ENCODE data around the gene SOBP.

The SOBP gene

DNA sequence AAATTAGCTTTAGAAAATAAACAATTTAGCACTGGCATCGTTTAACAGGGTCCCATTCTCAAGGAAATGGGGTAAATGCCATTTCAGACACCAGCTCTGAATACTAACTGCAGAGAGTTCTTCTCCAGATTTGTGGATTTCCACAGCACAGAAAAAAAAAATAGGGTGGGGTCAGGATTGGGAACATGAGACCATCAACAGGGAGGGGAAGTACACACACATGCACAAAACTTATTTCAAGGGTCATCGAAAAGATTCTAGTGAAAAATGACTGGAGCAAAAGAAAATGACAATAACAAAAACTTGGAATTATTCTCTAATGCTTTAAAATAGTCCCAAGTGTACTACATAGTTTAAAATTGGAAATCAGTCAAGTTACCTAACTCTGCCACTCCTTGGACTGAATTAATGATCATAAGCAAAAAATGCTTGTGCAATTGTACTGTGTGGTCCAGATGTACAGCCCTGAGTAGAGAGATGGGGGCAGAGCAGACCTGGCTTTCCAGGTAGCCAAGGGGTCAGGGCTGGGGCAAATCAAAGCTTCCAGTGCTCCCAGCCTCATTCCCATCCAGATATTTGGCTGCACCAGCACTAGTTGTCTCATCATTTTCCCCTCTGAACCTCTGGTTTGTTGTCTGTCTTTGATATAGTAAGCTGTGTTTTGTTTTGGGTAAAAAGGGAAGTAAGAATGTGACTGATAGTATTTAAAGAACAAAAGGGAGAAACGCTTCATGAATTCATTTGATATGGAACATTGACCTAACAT lies 152.4 kb downstream of the SOBP start:
- no peak for DNase-seq

DNA sequence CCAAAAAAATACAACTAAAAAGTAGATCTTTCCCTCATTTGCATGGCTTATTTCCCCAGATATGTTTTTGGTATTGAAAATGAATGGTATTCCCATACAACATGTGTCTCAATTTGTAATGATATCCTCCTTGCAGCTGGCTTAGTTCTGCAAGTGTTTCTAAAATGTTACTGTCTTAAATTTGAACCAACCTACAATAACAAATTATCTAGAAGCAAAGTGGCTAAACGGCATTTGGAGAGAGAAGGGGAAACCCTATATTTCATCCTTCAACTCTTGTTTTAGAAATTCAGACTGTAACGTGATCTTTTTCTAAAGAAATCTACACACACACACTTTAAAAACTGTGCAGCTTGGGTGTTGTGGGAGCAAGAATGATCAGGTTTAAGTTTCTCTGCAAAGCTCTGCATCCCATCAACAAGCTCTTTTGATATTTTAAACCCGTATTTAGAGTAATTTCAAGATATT lies 153.0 kb downstream of the SOBP start:
- DNase-seq: no peak

DNA sequence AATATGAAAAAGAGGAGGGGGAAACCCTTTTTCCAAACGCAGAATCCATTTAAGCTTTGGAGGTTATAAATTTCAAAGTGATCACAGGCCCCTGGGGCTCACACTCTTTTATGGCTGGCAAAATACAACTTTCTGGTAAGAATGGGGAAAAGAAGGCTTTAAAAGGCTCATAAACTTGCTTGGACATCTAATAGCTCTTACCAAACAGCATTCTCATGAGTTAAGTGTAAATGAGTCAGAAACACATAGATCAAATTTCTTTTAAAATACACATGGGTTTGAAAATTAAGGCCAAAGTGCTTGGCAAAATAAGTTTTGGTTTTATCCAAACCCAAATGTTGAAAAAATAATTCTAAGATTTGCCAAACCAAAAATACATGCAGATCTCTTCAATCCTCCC lies 154.6 kb downstream of the SOBP start:
- DNase-seq: no peak

DNA sequence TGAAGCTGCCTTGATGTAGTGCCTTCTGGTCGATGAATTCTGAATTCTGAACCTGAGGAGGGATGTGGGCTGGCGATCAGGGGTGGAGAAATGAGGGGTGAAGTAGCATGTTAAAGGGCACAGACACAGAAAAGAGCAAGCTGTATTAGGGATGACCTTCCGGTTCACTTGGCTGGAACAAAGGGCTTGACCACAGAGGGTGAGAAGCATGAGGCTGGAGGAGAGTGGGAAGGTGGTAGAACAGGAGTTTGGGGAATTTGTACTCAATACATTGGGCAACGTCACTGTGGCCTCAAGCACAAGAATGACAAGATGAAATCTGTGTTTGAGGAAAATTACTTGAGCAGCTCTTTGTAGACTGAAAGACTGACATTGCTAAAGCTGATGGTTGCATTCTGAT lies 155.8 kb downstream of the SOBP start:
- no peak for DNase-seq

GRCh38 chr6:107646176-107646575 lies 156.3 kb downstream of the SOBP start:
- no peak for DNase-seq

DNA sequence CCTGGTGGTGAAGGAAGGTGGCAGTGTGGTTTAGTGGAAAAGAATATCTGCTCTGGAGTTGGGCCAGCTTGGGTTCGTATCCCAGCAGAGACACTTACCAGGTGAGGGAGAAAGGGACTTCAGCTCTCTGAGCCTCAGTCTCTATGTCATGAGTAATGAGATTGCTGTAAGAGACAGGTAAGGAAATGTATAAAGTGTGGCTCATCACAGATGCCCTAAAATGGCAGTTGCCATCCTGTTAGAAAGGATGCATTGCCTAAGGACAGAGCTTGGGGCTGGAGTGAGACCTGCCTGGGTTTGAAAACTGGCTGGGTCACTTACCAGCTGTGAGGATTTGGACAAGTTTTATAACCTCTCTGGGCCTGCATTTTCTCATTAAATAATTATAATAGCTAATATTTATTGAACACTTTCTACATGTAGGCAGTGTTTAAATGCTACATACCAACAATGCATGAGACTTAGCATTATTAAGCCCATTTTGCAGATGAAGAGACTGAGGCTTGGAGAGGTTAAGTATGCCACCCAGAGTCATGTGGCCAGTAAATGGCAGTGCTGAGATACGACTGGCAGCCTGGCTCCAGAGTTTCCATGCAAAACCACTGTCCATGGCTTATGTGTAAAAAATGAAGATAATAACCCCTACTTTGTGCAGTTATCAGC lies 157.0 kb downstream of the SOBP start:
- no peak for DNase-seq

DNA sequence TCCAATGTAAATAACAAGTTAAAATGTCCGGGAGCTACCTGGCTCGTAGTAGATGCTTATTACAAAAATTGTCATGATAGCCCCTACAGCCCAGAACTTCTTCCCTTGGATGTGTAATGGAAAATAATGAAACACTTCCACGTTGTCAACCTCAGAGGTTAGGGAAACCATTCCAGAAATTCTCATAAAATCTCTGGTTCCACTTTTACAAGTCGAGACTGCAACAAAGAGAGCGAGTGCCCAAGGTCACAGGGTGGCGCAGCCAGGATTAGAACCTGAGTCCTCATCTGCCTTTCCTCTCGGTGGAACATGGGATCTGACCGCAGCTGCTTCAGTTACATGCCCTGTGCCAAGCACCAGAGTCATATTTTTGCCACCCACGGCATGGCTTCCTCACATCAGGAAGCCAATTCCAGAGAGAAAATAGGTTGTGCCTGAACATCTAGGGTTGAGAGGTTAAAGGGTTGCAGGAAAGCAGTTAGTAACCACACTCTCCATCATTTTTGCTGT lies 157.6 kb downstream of the SOBP start:
- no peak for DNase-seq

DNA sequence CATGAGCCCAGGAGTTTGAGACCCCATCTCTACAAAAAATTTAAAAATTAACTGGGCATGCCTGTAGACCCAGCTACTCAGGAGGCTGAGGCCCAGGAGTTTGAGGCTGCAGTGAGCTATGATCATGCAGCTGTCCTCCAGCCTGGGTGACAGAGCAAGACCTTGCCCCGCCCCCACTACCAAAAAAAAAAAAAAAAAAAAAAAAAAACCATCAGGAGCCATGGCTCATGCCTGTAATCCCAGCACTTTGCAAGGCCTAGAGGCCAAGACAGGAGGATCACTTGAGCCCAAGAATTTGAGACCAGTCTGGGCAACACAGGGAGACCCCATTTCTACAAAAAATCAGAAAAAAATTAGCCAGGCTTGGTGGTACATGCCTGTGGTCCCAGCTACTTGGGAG lies 159.1 kb downstream of the SOBP start:
- DNase-seq: no peak

DNA sequence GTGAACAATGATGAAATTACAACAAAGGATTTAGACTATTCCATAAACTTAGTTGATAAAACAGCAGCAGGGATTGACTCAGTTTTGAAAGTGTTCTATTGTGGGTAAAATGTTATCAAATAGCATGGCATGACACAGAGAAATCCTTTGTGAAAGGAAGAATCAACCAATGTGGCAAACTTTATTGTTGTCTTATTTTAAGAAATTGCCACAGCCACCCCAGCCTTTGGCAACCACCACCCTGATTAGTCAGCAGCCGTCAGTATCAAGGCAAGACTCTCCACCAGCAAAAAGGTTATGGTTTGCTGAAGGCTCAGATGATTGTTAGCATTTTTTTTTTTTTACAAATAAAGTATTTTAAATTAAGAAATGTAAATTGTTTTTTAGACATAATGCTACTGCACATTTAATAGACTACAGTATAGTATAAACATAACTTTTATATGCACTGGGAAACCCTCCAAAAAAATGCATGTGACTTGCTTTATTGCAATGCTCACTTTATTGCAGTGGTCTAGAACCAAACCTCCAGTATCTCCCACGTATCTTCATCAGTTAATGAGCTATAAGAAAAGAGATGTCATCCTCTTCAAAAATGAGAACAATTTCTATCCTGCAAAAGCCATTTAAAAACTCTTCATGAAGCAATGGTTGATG lies 162.7 kb downstream of the SOBP start:
- no peak for DNase-seq

DNA sequence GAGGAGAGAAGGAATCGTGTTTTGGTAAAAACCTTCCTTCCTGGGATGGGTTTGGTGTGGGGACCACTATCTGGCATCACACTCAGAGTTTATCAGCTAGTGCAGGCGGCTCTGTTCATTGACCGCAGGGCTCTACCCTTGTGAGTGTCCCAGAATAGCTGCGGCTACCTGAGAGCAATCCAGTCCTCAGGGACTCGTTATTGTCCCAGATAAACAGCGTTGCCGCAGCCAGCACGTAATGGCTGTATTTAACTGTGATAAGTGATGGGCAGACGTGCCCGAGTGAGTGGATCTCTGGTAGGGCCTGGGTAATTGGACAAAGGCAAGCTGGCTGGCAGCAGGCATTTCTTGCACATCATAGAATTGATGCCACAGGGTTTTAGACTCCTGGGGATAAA lies 163.3 kb downstream of the SOBP start:
- DNase-seq: peak; percentile 82 to 95

- no peak for DNase-seq
These were observed 164.0 kb downstream of the SOBP start for GRCh38 chr6:107653861-107654394.

DNA sequence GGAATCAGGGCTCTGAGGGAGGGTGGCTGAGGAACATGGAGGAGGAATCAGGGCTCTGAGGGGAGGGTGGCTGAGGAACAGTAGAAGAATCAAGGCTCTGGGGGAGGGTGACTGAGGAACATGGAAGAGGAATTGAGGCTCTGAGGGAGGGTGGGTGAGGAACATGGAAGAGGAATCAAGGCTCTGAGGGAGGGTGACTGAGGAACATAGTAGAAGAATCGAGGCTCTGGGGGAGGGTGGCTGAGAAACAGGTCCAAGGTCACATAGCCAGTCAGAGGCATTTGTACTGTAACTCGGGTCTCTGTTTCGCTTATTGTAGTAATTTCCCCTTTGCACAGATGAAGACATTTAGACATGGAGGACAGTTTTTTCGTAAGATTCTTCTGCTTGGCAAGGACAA lies 164.8 kb downstream of the SOBP start:
- no peak for DNase-seq

GRCh38 chr6:107655245-107655644 lies 165.3 kb downstream of the SOBP start:
- peak in 1 of 2 experiments; percentile 30 for DNase-seq

DNA sequence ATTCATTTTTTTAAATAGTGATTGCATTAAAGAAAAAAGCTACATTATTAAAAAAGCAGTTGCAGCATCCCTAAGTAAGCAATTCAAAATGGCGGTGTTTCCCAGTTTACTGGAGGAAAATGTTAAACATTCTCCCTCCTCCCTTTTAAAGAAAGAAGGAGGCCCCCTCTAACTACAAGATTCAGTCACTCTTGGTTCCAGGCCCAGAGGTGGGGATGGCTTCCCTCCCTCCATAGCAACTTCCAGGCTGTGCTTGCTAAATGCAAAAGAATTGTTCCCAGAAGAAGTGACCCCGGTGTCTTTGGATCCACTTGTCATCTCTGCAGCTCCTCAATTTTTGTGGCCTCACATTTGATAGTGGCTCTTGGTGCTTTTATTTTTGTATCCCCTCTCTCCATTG lies 165.9 kb downstream of the SOBP start:
- no peak for DNase-seq

DNA sequence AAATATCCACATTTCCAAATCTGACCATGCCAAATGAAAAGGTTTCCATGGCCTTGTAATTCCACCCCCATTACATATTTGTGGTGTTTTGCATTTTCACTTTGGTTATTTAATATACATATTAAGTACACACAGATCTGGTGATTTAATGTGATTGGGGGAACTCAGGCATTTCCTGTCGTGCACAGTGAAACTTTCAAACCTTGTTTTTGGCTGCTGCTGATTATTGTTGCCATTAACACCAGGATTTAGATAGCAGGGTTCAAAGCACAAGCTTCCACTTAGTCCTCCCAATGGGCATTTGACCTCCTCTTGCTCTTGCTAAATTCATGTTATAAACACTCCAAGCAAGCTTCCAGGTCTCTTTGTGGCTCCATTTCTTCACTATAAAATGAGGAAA lies 166.5 kb downstream of the SOBP start:
- DNase-seq: no peak

GRCh38 chr6:107656883-107657282 lies 167.0 kb downstream of the SOBP start:
- DNase-seq: no peak

DNA sequence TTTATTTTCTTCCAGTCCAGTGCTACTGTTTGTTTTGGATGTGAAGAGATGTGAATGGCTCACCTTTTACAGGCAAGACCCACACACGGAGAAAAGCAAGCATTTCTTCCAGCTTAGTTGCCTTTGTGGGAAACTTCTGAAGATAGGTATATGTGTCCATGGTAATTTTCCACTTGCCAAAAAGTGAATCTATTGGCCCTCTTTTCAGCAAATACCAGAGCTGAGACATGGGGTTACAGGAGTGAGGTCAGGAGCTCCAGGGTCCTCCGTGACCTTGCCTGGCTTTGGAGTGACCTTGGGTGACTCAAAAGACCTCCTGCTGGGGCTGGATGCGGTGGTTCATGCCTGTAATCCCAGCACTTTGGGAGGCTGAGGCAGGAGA lies 167.4 kb downstream of the SOBP start:
- no peak for DNase-seq

DNA sequence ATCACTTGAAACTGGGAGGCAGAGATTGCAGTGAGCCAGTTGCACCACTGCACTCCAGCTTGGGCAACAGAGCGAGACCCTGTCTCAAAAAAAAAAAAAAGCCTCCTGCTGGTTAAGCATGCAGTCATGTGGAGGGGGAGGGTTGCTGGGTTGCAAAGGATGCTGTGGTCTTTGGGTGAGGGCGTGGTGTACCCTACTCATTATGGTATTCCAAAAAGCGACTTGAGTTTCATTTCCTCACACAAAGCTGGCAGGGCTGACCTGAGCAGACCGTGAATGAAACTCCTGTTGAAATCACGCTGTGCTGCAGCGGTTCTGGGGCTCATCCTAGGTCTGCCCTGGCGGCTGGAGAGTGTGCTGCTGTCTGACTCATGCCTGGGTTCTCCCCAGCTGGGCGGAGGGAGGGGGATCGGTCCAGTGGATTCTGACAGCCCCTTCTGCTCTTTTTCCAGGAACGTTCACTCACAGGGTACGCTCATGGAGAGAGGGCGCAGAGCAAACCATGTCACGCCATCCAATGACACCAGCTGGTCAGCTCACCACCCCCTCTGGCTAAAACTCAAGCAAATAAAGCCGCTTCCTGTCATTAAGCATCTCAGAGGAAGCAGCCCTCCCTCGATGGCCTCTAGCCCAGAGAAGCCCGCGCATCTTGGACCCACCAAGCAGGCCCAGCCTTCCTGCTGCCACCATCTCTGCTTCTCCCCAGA lies 168.0 kb downstream of the SOBP start:
- no peak for DNase-seq

DNA sequence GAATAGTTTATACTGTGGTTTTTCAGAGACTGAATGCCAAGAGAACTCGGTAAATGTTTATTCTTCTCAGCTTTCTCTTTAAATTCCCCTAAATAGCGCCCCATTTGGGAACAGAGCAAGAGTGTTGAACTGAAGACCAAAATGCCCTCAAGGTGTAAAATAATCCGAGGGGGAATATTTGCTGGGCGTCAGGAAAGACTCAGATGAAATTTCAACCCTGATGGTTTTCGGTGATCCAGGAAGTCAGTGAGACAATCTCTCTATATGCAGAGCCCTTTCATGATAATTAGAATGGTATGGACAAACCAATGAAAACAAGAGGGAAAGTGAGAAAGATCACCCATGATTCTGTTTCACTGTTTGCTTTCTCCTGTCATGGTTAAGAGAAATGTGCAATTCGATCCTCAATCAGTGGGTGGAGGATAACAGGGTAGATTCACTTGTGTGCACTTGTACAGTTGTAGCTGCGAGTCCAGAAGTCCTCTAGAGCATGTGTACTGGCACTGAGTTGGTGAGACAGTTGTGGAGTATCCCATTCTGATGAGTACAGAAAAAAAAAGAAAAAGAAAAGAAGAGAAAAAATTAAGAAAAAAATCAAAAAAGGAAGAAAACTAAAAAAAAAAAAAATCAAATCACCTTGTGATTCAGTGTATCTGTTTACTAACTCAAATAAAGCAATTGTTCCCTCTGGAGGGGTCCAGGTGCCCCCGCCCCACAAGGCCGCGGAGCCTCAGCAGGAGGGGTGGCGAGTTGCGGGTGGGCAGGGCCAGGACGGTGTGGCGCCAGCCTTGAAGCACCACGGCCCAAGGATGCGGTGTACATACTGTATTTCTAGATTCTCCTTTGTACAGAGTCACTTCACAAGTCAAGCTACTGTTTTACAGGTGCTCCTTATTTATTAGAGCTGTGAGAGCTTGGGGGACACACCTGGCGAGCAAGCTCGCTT lies 169.3 kb downstream of the SOBP start:
- DNase-seq: peak in 1 of 2 experiments; percentile 54

- no peak for DNase-seq
These were observed 170.9 kb downstream of the SOBP start for GRCh38 chr6:107660839-107661238.

DNA sequence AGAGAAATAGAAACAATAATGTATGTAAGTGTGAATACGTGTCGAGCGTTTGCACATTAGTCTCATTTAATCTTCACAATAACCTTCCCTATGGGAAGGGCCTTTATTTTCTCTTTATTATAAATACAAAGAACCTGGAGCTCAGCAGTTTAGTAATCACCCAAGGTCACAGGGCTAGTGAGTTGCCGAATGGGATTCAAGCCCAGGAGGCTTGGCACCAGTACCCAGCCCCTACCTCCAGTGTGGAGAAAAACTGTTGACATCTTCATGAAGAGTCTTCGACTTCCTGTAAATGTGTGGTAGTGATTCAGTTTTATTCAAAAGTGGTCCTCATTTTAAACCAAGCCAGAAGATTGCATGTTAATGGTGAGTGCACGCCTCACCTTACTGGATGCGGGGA lies 171.4 kb downstream of the SOBP start:
- DNase-seq: no peak

DNA sequence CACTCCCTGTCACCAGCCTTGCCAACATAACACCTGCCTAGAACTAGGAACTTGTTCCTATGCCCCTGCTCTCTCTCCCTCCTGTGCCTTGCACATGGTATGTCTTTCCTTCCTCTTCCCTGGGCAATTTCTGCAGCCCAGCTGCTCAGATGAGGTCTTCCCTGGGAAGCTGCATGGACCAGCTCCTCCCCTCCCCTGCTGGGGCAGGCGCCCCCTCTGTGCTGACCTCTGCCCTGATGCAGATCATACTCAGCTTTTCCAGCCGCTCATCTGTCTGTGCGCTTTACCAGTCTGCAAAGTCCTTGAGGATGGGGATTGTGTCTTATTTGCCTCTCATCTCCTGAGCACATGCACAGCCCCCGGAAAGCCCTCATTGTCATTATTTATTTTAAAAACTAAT lies 172.4 kb downstream of the SOBP start:
- DNase-seq: no peak
